Ovary (tissue), 9 donors: Measurements from ENCODE around the gene TATDN2. TPM values are rescaled to one million over a fixed set of nuclear protein-coding genes. Genes with fewer than 3 reads are reported as not detected.

Experiments used
- DNase-seq, 5 donors: peaks; one replicate each; pipeline ENCODE4 v3.0.0-alpha.2; 2019 to 2020
- H3K27ac ChIP-seq, 2 donors: fragments of 200-600 bp; one replicate each; pipeline versions ENCODE4 v1.5.1 to v1.8.0; 2019 to 2022
- H3K27me3 ChIP-seq: fragments of 200-600 bp; one replicate; pipeline ENCODE4 v1.8.0; 2022
- H3K36me3 ChIP-seq: fragments of 200-600 bp; sonication (generic); one replicate; pipeline ENCODE4 v1.5.1; 2019
- H3K4me1 ChIP-seq: one replicate; pipeline ENCODE4 v1.8.1; 2013; ENCODE audit warnings: mild to moderate bottlenecking, moderate library complexity; ENCODE audit not compliant: insufficient read depth
- H3K4me3 ChIP-seq: fragments of 200-600 bp; sonication (generic); one replicate; pipeline ENCODE4 v1.5.1; 2017
- H3K9me3 ChIP-seq, 2 donors: fragments of 200-600 bp in 1 of 2; sonication (generic) in 1 of 2; one replicate each; pipeline versions ENCODE4 v1.5.1 to v1.8.1; 2013 to 2019; ENCODE audit warnings: mild to moderate bottlenecking in 1 of 2, moderate library complexity in 1 of 2
- EP300 ChIP-seq: sonication (generic); formaldehyde crosslinking; IDR thresholded peaks from one replicate; pipeline ENCODE4 v1.6.1; 2017; ENCODE audit warnings: antibody characterized with exemption
- POLR2A ChIP-seq: fragments of 450-650 bp; IDR thresholded peaks from one replicate; pipeline ENCODE4 v1.6.1; 2017; ENCODE audit warnings: antibody characterized with exemption, mild to moderate bottlenecking, moderate library complexity
- WGBS, 3 donors: extraction: QIAGEN DNeasy Blood & Tissue Kit in 1 of 3; methylation state at CpG; one replicate each; pipeline versions ENCODE4 v1.1.5 to v1.1.7; 2013 to 2017; 5-methylcytosine and 5-hydroxymethylcytosine counted together
- intact Hi-C, 4 donors: fragments of 100-400 bp; cut with DNase I; formaldehyde crosslinking; loops; one replicate each; pipeline versions ENCODE4 v1.11.0 to v1.15.1; 2022 to 2023
- polyA plus RNA-seq, 2 donors: library from polyadenylated mRNA; stranded (reverse); fragments of 200-250 nt in 1 of 2; fragments of 350-450 nt in 1 of 2; fragmentation: Illumina TruSeq in 1 of 2; extraction: RNeasy Lipid Tissue Mini Kit (QIAGEN cat#74804) in 1 of 2; gene quantifications; one replicate each; pipeline ENCODE4 v1.2.3, GENCODE V29; 2013 to 2014
- total RNA-seq, 7 donors: library from RNA; depleted of rRNA in 2 of 7; stranded (reverse); fragments of >200 nt in 2 of 7; fragmentation: NEBNext Ultra II Directional in 3 of 7; extraction: Animal tissue kit (Norgen Biotek cat#: 25700) in 3 of 7; gene quantifications; one replicate each; pipeline versions ENCODE4 v1.1.0 to v1.2.4, GENCODE V29; 2016 to 2023
- TF ChIP-seq, protein P1 (sequence below), 3 donors: fragments of 450-650 bp in 2 of 3; fragments of 200-600 bp in 1 of 3; IDR thresholded peaks; one replicate each; pipeline versions ENCODE4 v1.5.1 to v1.8.0; 2016 to 2022; ENCODE audit warnings: antibody characterized with exemption in 3 of 3, mild to moderate bottlenecking in 1 of 3
- donor health status: DM: no; HTN: no; CAD: no; lungs with moderate emphysema.
- donor health status: DM: no; HTN: no; CAD: no.
- donor health status: Bipolar disorder and iron deficiency.
- donor health status: DM: yes; HTN: yes; CAD: no.
- donor health status: DM: no; HTN: no; CAD: no.
- donor health status: DM: yes; HTN: yes; CAD: no.

Gene TATDN2
- total and polyA plus RNA-seq, 9 donors: 17.3 to 46.4 (median 38.7) TPM

DNA sequence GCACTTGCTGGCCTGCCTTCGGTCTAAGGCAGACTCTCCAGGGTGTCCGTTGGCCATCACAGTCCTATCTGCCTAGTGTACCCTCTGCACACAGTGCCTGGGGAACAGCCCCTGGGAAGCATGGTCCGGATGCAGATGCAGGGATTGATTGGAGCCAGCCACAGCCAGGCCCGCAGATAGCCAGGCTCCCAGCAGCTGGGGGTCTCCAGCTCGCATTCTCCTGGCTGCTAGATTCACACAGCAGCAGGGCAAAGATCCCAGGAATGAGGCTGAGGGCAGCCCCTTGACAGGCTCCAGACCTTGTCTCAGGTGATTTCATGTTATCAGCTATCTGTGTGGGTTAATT, 42.1 kb upstream of the TATDN2 start:
- H3K9me3 ChIP-seq: no peaks in the 10 kb centered on the region
- no peak overlapping the region for H3K4me3 ChIP-seq
- no peak for DNase-seq
- no peak overlapping the region for H3K27ac ChIP-seq
- H3K36me3 ChIP-seq: no peaks in the 10 kb centered on the region
- intact Hi-C loops: no loop called here
- WGBS, 3 donors: 72 to 88% (median 78%) methylated on average over 5 of the region's 5 CpGs
- TF ChIP-seq POLR2A (no peak), EP300 (no peak)
- TF ChIP-seq, protein P1, sequence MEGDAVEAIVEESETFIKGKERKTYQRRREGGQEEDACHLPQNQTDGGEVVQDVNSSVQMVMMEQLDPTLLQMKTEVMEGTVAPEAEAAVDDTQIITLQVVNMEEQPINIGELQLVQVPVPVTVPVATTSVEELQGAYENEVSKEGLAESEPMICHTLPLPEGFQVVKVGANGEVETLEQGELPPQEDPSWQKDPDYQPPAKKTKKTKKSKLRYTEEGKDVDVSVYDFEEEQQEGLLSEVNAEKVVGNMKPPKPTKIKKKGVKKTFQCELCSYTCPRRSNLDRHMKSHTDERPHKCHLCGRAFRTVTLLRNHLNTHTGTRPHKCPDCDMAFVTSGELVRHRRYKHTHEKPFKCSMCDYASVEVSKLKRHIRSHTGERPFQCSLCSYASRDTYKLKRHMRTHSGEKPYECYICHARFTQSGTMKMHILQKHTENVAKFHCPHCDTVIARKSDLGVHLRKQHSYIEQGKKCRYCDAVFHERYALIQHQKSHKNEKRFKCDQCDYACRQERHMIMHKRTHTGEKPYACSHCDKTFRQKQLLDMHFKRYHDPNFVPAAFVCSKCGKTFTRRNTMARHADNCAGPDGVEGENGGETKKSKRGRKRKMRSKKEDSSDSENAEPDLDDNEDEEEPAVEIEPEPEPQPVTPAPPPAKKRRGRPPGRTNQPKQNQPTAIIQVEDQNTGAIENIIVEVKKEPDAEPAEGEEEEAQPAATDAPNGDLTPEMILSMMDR (IDR thresholded peaks at IDR 0.05): no peak
- H3K4me1 ChIP-seq: no peaks in the 10 kb centered on the region
- no peaks in the 10 kb centered on the region for H3K27me3 ChIP-seq

DNA sequence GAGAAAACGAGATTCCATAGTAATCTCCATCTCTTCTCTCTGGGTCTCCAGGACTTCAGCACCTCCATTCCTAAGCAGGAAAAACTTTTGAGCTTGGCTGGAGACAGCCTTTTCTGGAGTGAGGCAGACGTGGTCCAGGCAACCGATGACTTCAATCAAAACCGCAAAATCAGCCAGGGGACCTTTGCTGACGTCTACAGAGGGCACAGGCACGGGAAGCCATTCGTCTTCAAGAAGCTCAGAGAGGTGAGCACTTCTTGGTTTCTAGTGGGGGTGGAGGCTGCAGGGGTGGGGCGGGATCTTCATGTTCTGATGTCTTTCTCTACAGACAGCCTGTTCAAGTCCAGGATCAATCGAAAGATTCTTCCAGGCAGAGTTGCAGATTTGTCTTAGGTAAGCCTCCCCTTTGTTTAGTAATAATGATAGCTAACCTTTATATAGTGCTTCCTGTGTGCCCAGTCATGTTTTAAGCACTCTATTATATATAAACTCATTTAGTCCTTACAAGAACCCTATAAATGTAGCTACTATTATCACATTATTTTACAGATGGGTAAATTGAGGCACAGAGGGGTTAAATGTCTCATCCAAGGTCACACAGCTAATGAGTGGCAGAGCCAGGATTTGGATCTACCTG, 35.0 kb upstream of the TATDN2 start:
- Histone ChIP-seq H3K36me3 (no peaks in the 10 kb centered on the region), H3K4me3 (no peak overlapping the region), H3K27me3 (no peaks in the 10 kb centered on the region), H3K9me3 (no peaks in the 10 kb centered on the region), H3K27ac (no peak overlapping the region), H3K4me1 (no peaks in the 10 kb centered on the region)
- intact Hi-C loops: no loop called here
- TF ChIP-seq, protein P1 (IDR thresholded peaks at IDR 0.05): no peak
- TF ChIP-seq EP300 (no peak), POLR2A (no peak)
- DNase-seq: no peak
- WGBS, 3 donors: 81 to 87% (median 84%) methylated on average over 9 of the region's 9 CpGs

DNA sequence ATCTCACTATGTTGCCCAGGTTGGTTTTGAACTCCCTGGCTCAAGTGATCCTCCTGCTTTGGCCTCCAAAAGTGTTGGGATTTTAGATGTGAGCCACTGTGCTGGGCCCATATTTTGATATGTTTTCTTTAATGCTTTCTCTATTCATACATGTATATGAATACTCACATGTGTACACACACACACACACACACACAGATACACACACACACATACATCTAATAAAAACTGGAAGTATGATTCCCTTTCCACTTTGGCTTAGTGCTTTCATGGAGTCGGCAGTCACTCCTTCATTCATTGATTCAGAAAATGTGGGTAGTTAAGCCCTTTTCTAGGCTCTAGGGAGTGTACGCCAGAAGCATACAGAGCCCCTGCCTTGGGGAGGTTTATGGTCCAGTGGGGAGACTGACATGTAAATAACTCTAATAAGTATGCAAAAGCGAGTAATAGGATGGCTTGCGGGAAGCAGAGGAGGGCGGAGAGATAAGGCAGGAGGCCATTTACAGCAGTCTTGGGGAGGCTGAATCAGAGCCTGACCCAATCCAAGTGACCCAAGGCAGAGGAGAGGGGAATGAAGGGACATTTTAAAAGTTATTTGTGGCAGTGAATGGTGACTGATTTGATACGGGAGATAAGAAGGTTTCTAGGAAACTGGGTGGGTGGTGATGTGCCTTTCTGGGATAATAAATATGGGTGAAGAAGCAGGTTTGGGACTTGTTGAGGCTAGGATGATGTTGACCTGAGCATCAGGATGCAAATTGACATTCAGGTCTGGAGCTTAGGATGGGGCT, 32.5 kb upstream of the TATDN2 start:
- Histone ChIP-seq H3K4me3 (no peak overlapping the region), H3K36me3 (no peaks in the 10 kb centered on the region), H3K27ac (no peak overlapping the region), H3K27me3 (no peaks in the 10 kb centered on the region), H3K9me3 (no peaks in the 10 kb centered on the region), H3K4me1 (no peaks in the 10 kb centered on the region)
- no peak for DNase-seq
- no peak for TF ChIP-seq POLR2A
- TF ChIP-seq EP300: no peak
- TF ChIP-seq, protein P1 (IDR thresholded peaks at IDR 0.05): no peak
- WGBS, 3 donors: 81 to 84% (median 83%) methylated on average over 6 of the region's 6 CpGs
- intact Hi-C loops: no loop called here

DNA sequence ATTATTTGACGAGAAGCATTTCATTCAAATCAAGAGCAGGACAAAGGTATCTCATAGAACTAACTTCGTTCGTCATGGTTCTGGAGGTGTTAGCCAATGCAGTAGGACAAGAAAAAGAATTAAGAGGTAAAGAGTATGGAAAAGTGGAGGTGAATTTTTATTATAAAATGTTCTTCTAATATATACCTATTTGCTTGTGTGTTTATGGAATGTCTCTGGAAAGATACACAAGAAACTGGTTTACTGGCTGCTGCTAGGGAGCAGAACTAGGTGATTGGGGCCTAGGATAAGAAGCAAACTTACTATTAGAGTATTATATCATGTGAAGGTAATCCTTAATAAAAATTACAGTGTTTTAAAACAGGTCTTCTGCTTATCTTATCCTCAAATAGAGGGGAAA, 30.9 kb upstream of the TATDN2 start:
- no peaks in the 10 kb centered on the region for H3K27me3 ChIP-seq
- no peaks in the 10 kb centered on the region for H3K4me1 ChIP-seq
- H3K36me3 ChIP-seq: no peaks in the 10 kb centered on the region
- no peak overlapping the region for H3K4me3 ChIP-seq
- intact Hi-C loops: no loop called here
- no peaks in the 10 kb centered on the region for H3K9me3 ChIP-seq
- no peak for DNase-seq
- TF ChIP-seq, protein P1 (IDR thresholded peaks at IDR 0.05): no peak
- no peak for TF ChIP-seq EP300
- no peak for TF ChIP-seq POLR2A
- H3K27ac ChIP-seq: no peak overlapping the region
- 93 to 98% (median 97%) methylated on average over 3 of the region's 3 CpGs for WGBS, 3 donors
